RPMI8226 (cell line): Measurements from ENCODE around the gene ITGB2.

Experiments used
- DNase-seq: peaks from one replicate; pipeline ENCODE4 v3.0.0-alpha.2; 2015

ITGB2 gene

DNA sequence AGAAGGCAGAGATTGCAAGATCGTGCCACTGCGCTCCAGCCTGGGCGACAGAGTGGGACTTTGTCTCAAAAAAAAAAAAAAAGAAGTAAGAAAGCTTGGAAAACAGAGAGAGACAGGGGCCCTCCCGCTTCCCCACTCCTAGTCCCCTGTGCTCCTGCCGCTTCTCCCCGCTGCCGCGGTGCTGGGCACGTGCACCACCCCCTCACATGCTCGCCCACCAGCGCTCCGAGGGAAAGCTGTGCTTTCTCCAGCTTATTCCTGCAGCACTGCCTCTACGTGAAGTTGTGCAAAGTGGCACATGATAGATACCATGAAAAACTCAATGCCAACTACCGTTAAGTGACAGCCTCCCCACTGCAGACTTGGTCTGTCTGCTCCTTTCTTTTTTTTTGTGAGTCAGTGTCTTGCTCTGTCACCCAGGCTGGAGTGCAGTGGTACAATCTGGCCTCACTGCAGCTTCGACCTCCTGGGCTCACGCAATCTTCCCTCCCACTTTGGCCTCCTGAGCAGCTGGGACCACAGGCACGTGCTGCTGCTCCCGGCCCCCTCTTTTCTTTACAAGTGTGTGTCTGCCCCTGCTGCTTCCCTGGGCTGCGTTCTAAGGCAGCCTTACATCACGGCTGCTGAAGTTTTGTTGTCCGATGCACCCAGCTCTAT is 34.6 kb upstream of the ITGB2 start:
- DNase-seq: no peak

DNA sequence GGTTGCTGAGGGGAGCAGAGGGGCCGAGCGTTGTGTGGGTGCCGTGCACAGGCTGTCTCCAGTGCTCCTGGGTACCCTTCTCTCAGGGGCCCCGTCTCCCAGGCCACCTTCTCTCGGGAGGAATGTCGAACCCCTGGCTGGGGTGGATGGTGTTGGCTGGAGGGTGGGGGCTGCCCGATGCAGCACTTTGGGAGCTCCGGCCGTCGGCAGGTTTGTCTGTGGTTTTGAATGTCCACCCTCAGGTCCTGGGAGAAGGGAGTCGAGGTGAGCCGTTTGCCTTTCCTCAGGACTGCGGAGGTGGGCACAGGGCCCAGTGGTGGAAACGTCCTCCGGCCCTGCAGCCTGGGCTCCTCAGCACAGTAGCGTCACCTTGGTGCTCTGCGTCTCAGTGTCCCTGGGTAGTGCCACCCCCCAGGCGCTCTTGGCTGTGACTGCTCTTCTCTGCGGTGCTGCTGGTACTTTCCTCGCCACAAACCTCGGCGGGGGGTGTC is 33.6 kb upstream of the ITGB2 start:
- no peak for DNase-seq

GRCh38 chr21:44953628-44954021 is 32.9 kb upstream of the ITGB2 start:
- no peak for DNase-seq

DNA sequence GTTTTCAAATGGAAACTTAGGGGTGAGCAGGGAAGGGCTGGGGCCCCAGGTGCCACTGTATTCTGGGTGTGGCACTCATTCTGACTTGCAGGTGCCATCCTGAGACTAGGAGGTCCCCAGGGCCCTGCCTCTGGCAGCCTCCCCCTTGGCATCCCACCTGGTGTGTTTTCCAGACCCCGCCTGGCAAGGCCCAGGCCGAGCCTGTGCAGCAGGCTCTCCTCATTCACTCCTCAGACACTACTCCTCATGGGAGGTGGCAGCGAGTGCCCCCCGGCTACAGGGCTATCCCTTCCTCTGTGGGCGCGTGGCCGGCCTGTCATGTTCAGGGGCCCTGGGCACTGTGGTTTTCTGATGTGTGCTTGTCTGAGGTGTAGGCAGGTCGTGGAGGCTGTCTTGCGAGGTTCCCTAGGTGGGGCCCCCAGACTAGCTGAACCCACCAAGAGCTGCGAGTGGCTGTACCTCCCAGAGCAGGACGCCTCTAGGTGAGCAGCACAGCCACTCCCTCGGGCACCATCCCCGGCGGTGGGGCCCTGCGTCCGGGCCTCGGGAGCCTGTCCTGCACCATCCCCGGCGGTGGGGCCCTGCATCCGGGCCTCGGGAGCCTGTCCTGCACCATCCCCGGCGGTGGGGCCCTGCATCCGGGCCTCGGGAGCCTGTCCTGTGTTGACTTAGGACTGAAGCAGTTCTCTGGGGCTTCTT is 32.4 kb upstream of the ITGB2 start:
- DNase-seq: no peak

GRCh38 chr21:44952116-44952928 is 31.6 kb upstream of the ITGB2 start:
- no peak for DNase-seq

DNA sequence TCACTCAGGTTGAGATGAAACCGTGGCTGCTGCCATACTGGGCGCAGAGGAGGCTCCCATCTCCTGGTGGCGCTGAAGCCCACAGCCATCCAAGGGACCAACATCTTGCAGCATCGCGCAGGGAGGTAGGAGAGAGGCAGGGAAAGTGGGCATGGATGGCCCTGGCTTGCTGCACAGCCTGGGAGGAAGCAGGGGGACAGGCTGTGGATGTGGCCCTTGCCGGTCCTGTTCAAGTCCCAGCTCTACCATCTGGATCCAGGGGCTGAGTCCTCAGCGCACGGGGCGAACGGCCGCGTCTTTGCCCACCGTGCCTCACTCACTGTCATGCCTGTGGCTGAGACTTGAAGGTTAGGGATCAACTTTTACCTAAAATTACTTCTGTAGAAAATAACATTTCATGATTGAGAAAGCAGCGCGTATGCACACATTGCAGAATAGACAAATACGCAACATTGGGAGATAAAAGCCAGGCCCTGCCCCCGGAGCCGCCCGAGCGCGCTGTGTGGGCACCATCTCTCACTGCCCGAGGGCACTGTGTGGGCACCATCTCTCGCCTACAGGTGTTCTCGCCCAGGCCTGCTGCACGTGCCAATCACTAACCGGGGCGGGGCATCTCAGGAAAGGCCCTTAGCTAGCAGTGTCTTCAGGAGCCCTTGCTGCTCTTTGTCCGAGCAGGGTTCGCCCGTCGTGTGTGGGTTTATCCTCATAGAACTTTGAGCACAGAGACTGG is 30.7 kb upstream of the ITGB2 start:
- no peak for DNase-seq

- no peak for DNase-seq
Measured at GRCh38 chr21:44950351-44950750, 29.7 kb upstream of the ITGB2 start.

- DNase-seq: peak; percentile 83
Measured at GRCh38 chr21:44949779-44950198, 29.1 kb upstream of the ITGB2 start.

DNA sequence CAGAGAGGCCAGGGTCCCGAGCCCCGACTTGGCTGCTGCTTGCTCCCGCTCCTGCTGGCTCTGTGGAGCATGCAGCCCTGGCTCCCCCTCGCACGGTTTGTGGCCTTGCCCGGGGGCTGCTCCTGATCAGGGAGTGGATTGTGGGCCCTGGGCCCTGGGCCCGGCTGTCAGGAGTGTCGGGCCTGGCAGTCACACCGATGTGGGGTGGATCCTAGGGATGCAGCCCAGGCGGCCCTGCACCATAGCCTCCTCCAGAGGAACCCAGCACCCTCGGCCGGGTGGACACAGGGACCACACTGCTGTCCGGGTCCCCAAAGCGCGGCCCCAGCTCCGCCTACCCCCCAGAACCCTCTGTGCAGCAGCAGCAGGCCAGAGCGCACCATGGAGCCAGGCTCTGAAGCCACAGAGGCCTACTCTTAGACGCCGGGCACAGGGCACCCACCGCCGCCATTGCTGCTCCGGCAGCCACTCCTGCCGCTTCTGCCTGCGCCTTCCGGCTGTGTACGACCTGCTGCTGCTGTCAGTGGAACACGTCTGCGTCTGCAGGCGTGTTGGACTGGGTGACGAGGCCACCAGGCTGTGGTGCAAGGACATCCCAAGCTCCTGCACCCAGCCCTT is 28.6 kb upstream of the ITGB2 start:
- DNase-seq: no peak

- no peak for DNase-seq
Measured at GRCh38 chr21:44948426-44949120, 27.9 kb upstream of the ITGB2 start.

DNA sequence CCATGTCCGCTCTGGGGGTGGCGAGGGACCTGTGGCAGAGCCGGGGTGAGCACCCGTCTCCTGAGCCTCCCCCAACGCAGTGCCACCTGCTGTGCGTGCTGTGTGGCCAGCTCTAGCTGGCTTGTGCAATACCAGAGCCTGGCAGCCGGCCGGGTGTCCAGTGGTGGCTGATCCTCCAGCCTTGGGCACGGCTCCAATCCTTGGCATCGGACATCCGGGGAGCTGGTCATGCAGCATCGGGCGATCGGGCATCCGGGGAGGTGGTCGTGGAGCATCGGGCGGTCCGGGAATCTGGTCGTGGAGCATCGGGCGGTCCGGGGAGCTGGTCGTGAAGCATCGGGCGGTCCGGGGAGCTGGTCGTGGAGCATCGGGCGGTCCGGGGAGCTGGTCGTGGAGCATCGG is 27.2 kb upstream of the ITGB2 start:
- DNase-seq: no peak

GRCh38 chr21:44947111-44947929 is 26.6 kb upstream of the ITGB2 start:
- no peak for DNase-seq

- no peak for DNase-seq
Measured at GRCh38 chr21:44946254-44947041, 25.7 kb upstream of the ITGB2 start.

DNA sequence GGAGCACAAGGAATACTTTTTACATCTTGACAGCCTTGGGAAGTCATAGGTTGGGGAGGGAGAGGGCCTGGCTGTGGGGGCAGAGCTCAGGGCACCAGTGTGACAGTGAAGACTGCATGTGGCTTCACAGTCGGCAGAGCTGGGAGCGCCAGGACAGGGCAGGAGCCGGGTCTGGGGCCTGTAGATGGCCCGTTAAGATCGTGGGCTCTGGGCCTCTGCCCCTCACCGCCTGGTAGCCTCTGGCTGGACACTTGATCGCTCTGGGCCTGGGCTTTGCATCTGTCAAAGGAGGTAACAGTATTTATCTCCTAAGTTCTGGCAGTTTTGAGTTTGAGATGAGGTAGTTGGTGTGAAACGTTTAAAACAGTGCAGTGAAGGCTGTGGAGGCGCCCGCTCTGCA is 23.9 kb upstream of the ITGB2 start:
- DNase-seq: no peak

DNA sequence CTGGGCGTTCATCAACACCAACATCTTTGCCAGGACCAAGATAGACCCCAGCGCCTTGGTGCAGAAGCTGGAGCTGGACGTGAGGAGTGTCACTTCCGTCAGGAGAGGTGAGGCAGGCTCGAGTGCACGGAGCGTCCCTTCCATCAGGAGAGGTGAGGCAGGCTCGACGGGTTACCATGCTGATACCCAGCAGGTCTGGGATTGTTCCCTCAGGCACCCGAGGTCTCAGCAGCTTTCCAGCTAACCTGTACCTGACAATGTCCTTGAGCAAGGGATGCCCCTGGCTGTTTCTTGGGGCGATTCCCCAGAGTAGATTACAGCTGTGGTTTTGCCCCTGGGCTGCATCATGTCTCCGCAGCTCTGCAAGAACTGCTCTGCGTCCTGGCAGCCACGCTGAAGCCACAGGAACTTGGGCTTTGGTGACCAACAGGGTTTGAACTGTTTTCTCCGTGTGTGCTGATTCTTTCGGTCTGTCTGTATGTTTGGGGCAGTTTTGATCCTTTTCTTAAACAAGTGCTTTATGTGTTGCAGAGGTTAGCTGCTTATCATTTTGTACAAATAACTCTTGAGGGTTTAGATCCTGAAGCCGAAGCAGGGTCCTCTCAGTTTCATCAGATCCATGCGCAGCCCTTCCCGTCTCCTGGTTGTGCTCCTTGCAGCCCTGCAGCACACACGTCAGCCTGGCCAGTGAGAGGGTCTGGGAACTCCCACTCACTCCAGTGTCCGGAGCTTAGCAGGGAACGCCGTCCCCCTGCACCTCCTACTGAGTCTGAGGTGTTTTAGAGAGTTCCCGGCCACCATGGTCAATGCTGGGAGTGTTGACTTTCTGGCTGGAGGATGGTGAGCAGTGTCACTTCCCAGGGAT is 23.2 kb upstream of the ITGB2 start:
- no peak for DNase-seq

GRCh38 chr21:44943005-44943685 is 22.4 kb upstream of the ITGB2 start:
- DNase-seq: no peak

- no peak for DNase-seq
Measured at GRCh38 chr21:44942566-44942965, 21.9 kb upstream of the ITGB2 start.

DNA sequence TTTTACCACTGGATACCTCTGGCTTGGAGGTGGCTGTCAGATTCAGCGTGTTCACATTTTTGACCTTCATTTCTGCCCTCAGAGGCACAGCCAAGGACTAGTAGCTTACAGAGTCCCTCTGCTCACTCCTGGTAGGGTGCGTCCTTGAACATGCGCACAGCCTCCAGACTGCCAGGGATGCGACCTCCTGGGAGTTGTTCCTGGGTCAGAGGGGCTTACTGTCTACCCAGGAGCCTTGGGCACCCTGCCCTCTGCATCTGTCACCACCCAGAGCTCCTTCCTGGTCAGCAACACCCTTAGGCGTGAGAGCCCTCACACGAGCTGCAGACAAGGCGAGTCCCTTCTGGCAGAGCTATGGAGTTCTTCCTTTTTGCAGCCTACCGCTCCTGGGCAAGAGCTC is 20.9 kb upstream of the ITGB2 start:
- no peak for DNase-seq
